ENCODE measurements around the gene RBMS3.

Gene RBMS3

GRCh38 chr3:29537889-29538609 is 257.2 kb downstream of the RBMS3 start:
- DNase-seq, result no peak

- no peak for DNase-seq
Observed at GRCh38 chr3:29538610-29538958, 257.7 kb downstream of the RBMS3 start.

- DNase-seq, result no peak
Observed at GRCh38 chr3:29540544-29540943, 259.7 kb downstream of the RBMS3 start.

- DNase-seq, result no peak
Observed at GRCh38 chr3:29544701-29545363, 264.0 kb downstream of the RBMS3 start.

GRCh38 chr3:29545615-29546014 is 264.7 kb downstream of the RBMS3 start:
- DNase-seq, result no peak

- no peak for DNase-seq
Observed at GRCh38 chr3:29552051-29552450, 271.2 kb downstream of the RBMS3 start.

GRCh38 chr3:29554566-29554965 is 273.7 kb downstream of the RBMS3 start:
- no peak for DNase-seq

GRCh38 chr3:29555590-29555989 is 274.7 kb downstream of the RBMS3 start:
- no peak for DNase-seq

- no peak for DNase-seq
Observed at GRCh38 chr3:29557186-29557585, 276.3 kb downstream of the RBMS3 start.

GRCh38 chr3:29557825-29558224 is 277.0 kb downstream of the RBMS3 start:
- DNase-seq, result no peak

GRCh38 chr3:29559741-29560465 is 279.0 kb downstream of the RBMS3 start:
- no peak for DNase-seq

- no peak for DNase-seq
Observed at GRCh38 chr3:29561651-29562149, 280.8 kb downstream of the RBMS3 start.

GRCh38 chr3:29565236-29565635 is 284.4 kb downstream of the RBMS3 start:
- no peak for DNase-seq

GRCh38 chr3:29567501-29567900 is 286.6 kb downstream of the RBMS3 start:
- DNase-seq, result no peak

- DNase-seq, result no peak
Observed at GRCh38 chr3:29568355-29568754, 287.5 kb downstream of the RBMS3 start.

- DNase-seq, result no peak
Observed at GRCh38 chr3:29576181-29576580, 295.3 kb downstream of the RBMS3 start.

- no peak for DNase-seq
Observed at GRCh38 chr3:29576675-29577074, 295.8 kb downstream of the RBMS3 start.

GRCh38 chr3:29577250-29577649 is 296.4 kb downstream of the RBMS3 start:
- no peak for DNase-seq

- no peak for DNase-seq
Observed at GRCh38 chr3:29581311-29581710, 300.4 kb downstream of the RBMS3 start.

- no peak for DNase-seq
Observed at GRCh38 chr3:29582273-29582672, 301.4 kb downstream of the RBMS3 start.

GRCh38 chr3:29583861-29584260 is 303.0 kb downstream of the RBMS3 start:
- DNase-seq, result no peak

- no peak for DNase-seq
Observed at GRCh38 chr3:29585368-29585767, 304.5 kb downstream of the RBMS3 start.

- DNase-seq, result no peak
Observed at GRCh38 chr3:29587340-29587739, 306.5 kb downstream of the RBMS3 start.

GRCh38 chr3:29590012-29590411 is 309.1 kb downstream of the RBMS3 start:
- DNase-seq, result no peak

Data from activated naive CD4-positive, alpha-beta T cell (primary cell).